Spleen (tissue), 7 donors: ENCODE results near the gene NAT8L.

Experiments
- POLR2A ChIP-seq, 3 donors: fragments of 450-650 bp; IDR thresholded peaks; one replicate each; pipeline ENCODE4 v1.5.1; 2017; ENCODE audit warnings: antibody characterized with exemption in 3 of 3, mild to moderate bottlenecking in 1 of 3
- POLR2AphosphoS5 ChIP-seq, 3 donors: sonication (generic); formaldehyde crosslinking; IDR thresholded peaks; one replicate each; pipeline ENCODE4 v1.5.1; 2017; ENCODE audit warnings: antibody characterized with exemption in 3 of 3
- TF ChIP-seq, protein P1 (sequence below), 11 experiments: fragments of 200-600 bp in 7 of 11; fragments of 450-650 bp in 4 of 11; sonication (generic) in 4 of 11; IDR thresholded peaks in 8 of 11; conservative IDR thresholded peaks in 3 of 11; 1 replicate in 7 of 11; 2 replicates in 4 of 11; pipeline versions ENCODE4 v1.4.0 to v1.8.0; 2016 to 2021; ENCODE audit warnings: antibody characterized with exemption in 11 of 11, inconsistent platforms in 4 of 11, mild to moderate bottlenecking in 1 of 11
- donor health status: DM: no; HTN: no; CAD: no; lungs with moderate emphysema.
- donor health status: DM: no; HTN: no; CAD: no.
- donor health status: DM: no; HTN: no; CAD: no.

DNA sequence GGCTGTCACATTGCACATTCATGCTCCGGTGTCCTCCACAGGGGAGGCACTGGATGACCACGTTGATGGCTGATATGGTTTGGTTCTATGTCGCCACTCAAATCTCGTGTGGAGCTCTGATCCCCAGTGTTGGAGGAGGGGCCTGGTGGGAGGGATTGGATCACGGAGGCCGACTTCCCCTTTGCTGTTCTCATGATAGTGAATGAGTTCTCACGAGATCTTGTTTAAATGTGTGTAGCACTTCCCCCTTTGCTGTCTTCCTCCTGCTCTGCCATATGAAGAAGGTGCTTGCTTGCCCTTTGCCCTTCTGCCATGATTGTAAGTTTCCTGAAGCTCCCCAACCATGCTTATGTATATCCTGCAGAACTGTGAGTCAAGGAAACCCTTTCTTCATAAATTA lies 22.3 kb upstream of the NAT8L start:
- no peak for TF ChIP-seq POLR2A (IDR thresholded peaks at IDR 0.05)
- TF ChIP-seq, protein P1, sequence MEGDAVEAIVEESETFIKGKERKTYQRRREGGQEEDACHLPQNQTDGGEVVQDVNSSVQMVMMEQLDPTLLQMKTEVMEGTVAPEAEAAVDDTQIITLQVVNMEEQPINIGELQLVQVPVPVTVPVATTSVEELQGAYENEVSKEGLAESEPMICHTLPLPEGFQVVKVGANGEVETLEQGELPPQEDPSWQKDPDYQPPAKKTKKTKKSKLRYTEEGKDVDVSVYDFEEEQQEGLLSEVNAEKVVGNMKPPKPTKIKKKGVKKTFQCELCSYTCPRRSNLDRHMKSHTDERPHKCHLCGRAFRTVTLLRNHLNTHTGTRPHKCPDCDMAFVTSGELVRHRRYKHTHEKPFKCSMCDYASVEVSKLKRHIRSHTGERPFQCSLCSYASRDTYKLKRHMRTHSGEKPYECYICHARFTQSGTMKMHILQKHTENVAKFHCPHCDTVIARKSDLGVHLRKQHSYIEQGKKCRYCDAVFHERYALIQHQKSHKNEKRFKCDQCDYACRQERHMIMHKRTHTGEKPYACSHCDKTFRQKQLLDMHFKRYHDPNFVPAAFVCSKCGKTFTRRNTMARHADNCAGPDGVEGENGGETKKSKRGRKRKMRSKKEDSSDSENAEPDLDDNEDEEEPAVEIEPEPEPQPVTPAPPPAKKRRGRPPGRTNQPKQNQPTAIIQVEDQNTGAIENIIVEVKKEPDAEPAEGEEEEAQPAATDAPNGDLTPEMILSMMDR (IDR thresholded peaks at IDR 0.05 in 8 of 11, conservative IDR thresholded peaks at IDR 0.05 in 3 of 11): no peak
- no peak for TF ChIP-seq POLR2AphosphoS5 (IDR thresholded peaks at IDR 0.05)
